Endothelial cell of umbilical vein (primary cell): ENCODE data around the gene PPP2CA. TPM values are rescaled to one million over a fixed set of nuclear protein-coding genes. Genes with fewer than 3 reads are reported as not detected.

Experiments used
- BruUV-seq: library from RNA; stranded (reverse); fragments of 400-500 nt; replicated peaks from 2 replicates; lab custom pipeline; 2021; lab: Mats Ljungman, UMichigan
- CTCF ChIA-PET: fragments of 300-600, 350-600 bp; sonication (Branson Sonifier 250); formaldehyde crosslinking; loops from one replicate; lab custom pipeline; 2021; ENCODE audit warnings: antibody characterized with exemption, inconsistent platforms; lab: Charles Lee
- POLR2A ChIA-PET: fragments of 300-600, 350-600 bp; sonication (Branson Sonifier 250); formaldehyde crosslinking; loops from one replicate; lab custom pipeline; 2021; ENCODE audit warnings: antibody characterized with exemption, inconsistent platforms; lab: Charles Lee
- DNase-seq: peaks from one replicate; pipeline ENCODE4 v3.0.0-alpha.2; 2011; ENCODE audit warnings: low read depth, low spot score
- FAIRE-seq: peaks from 2 replicates; lab custom pipeline; 2011; peaks lifted over from hg19 to GRCh38; lab: Jason Lieb, UNC
- H2AFZ ChIP-seq: 2 replicates; pipeline ENCODE4 v1.6.0; 2012; ENCODE audit warnings: low read depth, low read length, control low read depth, inconsistent platforms
- H3K27ac ChIP-seq: 2 replicates; pipeline ENCODE4 v1.5.1; 2011; ENCODE audit warnings: low read depth, mild to moderate bottlenecking, control low read depth, low read length, moderate library complexity; ENCODE audit not compliant: insufficient read depth
- H3K27me3 ChIP-seq, 2 experiments: 2 replicates each; pipeline versions ENCODE4 v1.6.0 to v1.6.1; 2011; ENCODE audit warnings: low read length in 2 of 2, mixed read lengths in 1 of 2; ENCODE audit not compliant: control insufficient read depth in 2 of 2, insufficient read depth in 2 of 2
- H3K36me3 ChIP-seq, 2 experiments: 2 replicates in 1 of 2; 3 replicates in 1 of 2; pipeline ENCODE4 v1.5.1; 2011; ENCODE audit warnings: low read length in 2 of 2, mild to moderate bottlenecking in 1 of 2, moderate library complexity in 1 of 2; ENCODE audit not compliant: control insufficient read depth in 2 of 2, insufficient read depth in 2 of 2; ENCODE audit errors: extremely low read depth in 1 of 2
- H3K4me1 ChIP-seq: 3 replicates; pipeline ENCODE4 v1.5.1; 2011; ENCODE audit warnings: mild to moderate bottlenecking, low read length; ENCODE audit not compliant: control insufficient read depth, insufficient read depth; ENCODE audit errors: extremely low read depth
- H3K4me2 ChIP-seq: 2 replicates; pipeline ENCODE4 v1.6.1; 2011; ENCODE audit warnings: low read length, control low read depth, mixed read lengths; ENCODE audit not compliant: insufficient read depth
- H3K4me3 ChIP-seq, 3 experiments: fragments of 200-600 bp in 1 of 3; sonication (generic), shearing (Covaris generic) in 1 of 3; replicated peaks in 1 of 3; 2 replicates each; pipeline ENCODE4 v1.5.1; 2011 to 2016; ENCODE audit warnings: control low read depth in 3 of 3, low read length in 3 of 3, mild to moderate bottlenecking in 2 of 3, inconsistent platforms in 1 of 3, low read depth in 1 of 3, moderate library complexity in 1 of 3; ENCODE audit not compliant: insufficient read depth in 1 of 3
- H3K79me2 ChIP-seq: 2 replicates; pipeline ENCODE4 v1.6.0; 2012; ENCODE audit warnings: low read length, inconsistent platforms; ENCODE audit not compliant: control insufficient read depth, insufficient read depth
- H3K9ac ChIP-seq: replicated peaks from 2 replicates; pipeline ENCODE3; 2011; ENCODE audit warnings: low read length, control low read depth; ENCODE audit not compliant: insufficient read depth; ENCODE audit errors: extremely low read depth
- H3K9me1 ChIP-seq: replicated peaks from 3 replicates; pipeline ENCODE4 v1.6.0; 2011; ENCODE audit warnings: mild to moderate bottlenecking, low read length; ENCODE audit not compliant: control insufficient read depth, insufficient read depth; ENCODE audit errors: extremely low read depth
- H3K9me3 ChIP-seq: replicated peaks from 2 replicates; pipeline ENCODE4 v1.5.1; 2012; ENCODE audit warnings: low read length, inconsistent platforms; ENCODE audit not compliant: control insufficient read depth, insufficient read depth
- H4K20me1 ChIP-seq: replicated peaks from 2 replicates; pipeline ENCODE3; 2011; ENCODE audit warnings: mild to moderate bottlenecking, low read length; ENCODE audit not compliant: control insufficient read depth, insufficient read depth; ENCODE audit errors: extremely low read depth
- EZH2 ChIP-seq: IDR thresholded peaks from 2 replicates; pipeline ENCODE4 v1.6.1; 2012; ENCODE audit warnings: borderline replicate concordance, low read depth, mild to moderate bottlenecking, moderate library complexity, low read length, inconsistent platforms; ENCODE audit not compliant: severe bottlenecking
- FOS ChIP-seq: IDR thresholded peaks from 2 replicates; pipeline ENCODE4 v1.6.1; 2011; ENCODE audit warnings: mild to moderate bottlenecking, low read length, moderate library complexity, borderline replicate concordance; ENCODE audit not compliant: insufficient read depth
- GATA2 ChIP-seq: IDR thresholded peaks from 2 replicates; pipeline ENCODE4 v1.7.0; 2011; ENCODE audit warnings: low read depth, mild to moderate bottlenecking, moderate library complexity, mixed read lengths, low read length; ENCODE audit not compliant: insufficient read length, insufficient read depth
- JUN ChIP-seq: IDR thresholded peaks from 2 replicates; pipeline ENCODE4 v1.6.1; 2011; ENCODE audit warnings: borderline replicate concordance, low read depth; ENCODE audit not compliant: insufficient read length, insufficient read depth
- MYC ChIP-seq: IDR thresholded peaks from one replicate; pipeline ENCODE4 v1.6.1; 2011; ENCODE audit warnings: mild to moderate bottlenecking, low read depth, low read length
- POLR2A ChIP-seq: IDR thresholded peaks from 2 replicates; pipeline ENCODE4 v1.6.1; 2012; ENCODE audit warnings: low read depth, mild to moderate bottlenecking, control low read depth, low read length
- POLR2AphosphoS5 ChIP-seq: IDR thresholded peaks from 2 replicates; pipeline ENCODE4 v1.6.1; 2012; ENCODE audit warnings: low read depth, mild to moderate bottlenecking, control low read depth, low read length, moderate library complexity; ENCODE audit not compliant: insufficient read depth
- dilution Hi-C: fragments of 300-500 bp; cut with MboI; formaldehyde crosslinking; loops from one replicate; pipeline ENCODE4 v1.15.0; 2019; ENCODE audit warnings: low sequenced_read_pairs; ENCODE audit not compliant: extremely low pct_ligation_motif_present
- intact Hi-C: fragments of 100-400 bp; cut with micrococcal nuclease; formaldehyde crosslinking; loops from one replicate; pipeline ENCODE4 v1.10.0; 2022
- polyA plus RNA-seq, 4 experiments: library from polyadenylated mRNA; depleted of rRNA in 3 of 4; stranded (reverse) in 3 of 4; unstranded in 1 of 4; fragments of >200 nt; gene quantifications; 2 replicates each; pipeline versions ENCODE4 v1.2.1 to v1.2.3, GENCODE V29; 2011 to 2012; ENCODE audit warnings: missing spikeins in 1 of 4
- total RNA-seq: library from RNA; stranded (reverse); gene quantifications from 2 replicates; pipeline ENCODE4 v1.2.3, GENCODE V29; 2021
- TF ChIP-seq, protein P1 (sequence below), 2 donors: IDR thresholded peaks; 1 replicate in 1 of 2; 2 replicates in 1 of 2; pipeline ENCODE4 v1.5.1; 2011; ENCODE audit warnings: low read length in 2 of 2, mild to moderate bottlenecking in 2 of 2, moderate library complexity in 2 of 2, control low read depth in 1 of 2, inconsistent platforms in 1 of 2, low read depth in 1 of 2; ENCODE audit not compliant: insufficient read depth in 1 of 2; ENCODE audit errors: extremely low read depth in 1 of 2
- TF ChIP-seq, protein P2 (sequence below): IDR thresholded peaks from 2 replicates; pipeline ENCODE4 v1.6.1; 2011; ENCODE audit not compliant: insufficient read depth, insufficient read length

The PPP2CA gene
- total and polyA plus RNA-seq, 2 donors (not counting 3 experiments of a cell fraction or from before 2014, with no cell fraction given), result 107 to 183 TPM

DNA sequence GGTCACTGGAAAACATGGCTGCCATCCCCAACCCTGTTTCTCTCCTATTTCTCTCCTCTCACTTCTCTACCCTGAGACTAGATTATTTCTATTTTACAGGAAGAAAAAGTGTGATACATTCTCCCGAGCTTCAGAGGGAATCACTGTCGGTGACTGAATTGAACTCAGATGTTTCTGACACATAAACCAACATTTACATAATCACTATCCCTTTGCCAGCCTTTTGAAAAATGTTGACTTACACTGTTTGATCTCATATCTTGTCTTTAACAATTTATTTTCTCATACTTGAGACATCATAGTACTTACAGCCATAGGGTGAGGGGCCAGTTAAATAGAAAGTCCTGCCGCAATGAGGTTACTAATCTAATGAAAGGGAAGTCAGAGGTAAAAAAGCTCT lies 25.1 kb upstream of the PPP2CA start:
- CTCF ChIA-PET, result no interaction called here
- no peak for FAIRE-seq
- no peak overlapping the region for H3K4me2 ChIP-seq
- dilution Hi-C loops, result no loop called here
- no peak overlapping the region for H3K27ac ChIP-seq
- no peaks in the 10 kb centered on the region for H3K9me3 ChIP-seq
- no peaks in the 10 kb centered on the region for H3K79me2 ChIP-seq
- H3K27me3 ChIP-seq, result peaks cover 2% of the 10 kb centered on the region in 2 experiments
- intact Hi-C loops, result no loop called here
- no peak overlapping the region for H2AFZ ChIP-seq
- peaks cover 18% of the 10 kb centered on the region for H3K4me1 ChIP-seq
- POLR2A ChIA-PET, result no interaction called here
- H4K20me1 ChIP-seq, result no peaks in the 10 kb centered on the region
- no peak for DNase-seq
- H3K9me1 ChIP-seq, result no peaks in the 10 kb centered on the region
- TF ChIP-seq FOS (no peak), MYC (no peak), POLR2AphosphoS5 (no peak), POLR2A (no peak), GATA2 (no peak), EZH2 (no peak), JUN (no peak)
- TF ChIP-seq, protein P1, sequence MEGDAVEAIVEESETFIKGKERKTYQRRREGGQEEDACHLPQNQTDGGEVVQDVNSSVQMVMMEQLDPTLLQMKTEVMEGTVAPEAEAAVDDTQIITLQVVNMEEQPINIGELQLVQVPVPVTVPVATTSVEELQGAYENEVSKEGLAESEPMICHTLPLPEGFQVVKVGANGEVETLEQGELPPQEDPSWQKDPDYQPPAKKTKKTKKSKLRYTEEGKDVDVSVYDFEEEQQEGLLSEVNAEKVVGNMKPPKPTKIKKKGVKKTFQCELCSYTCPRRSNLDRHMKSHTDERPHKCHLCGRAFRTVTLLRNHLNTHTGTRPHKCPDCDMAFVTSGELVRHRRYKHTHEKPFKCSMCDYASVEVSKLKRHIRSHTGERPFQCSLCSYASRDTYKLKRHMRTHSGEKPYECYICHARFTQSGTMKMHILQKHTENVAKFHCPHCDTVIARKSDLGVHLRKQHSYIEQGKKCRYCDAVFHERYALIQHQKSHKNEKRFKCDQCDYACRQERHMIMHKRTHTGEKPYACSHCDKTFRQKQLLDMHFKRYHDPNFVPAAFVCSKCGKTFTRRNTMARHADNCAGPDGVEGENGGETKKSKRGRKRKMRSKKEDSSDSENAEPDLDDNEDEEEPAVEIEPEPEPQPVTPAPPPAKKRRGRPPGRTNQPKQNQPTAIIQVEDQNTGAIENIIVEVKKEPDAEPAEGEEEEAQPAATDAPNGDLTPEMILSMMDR (IDR thresholded peaks at IDR 0.05; ENCODE audit: extremely low read depth in 1 of 2, insufficient read depth in 1 of 2, low read depth in 1 of 2, low read length in 2 of 2), result no peak
- TF ChIP-seq, protein P2, sequence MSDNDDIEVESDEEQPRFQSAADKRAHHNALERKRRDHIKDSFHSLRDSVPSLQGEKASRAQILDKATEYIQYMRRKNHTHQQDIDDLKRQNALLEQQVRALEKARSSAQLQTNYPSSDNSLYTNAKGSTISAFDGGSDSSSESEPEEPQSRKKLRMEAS, result no peak
- H3K9ac ChIP-seq, result no peak overlapping the region
- no TSS peak for BruUV-seq
- no peaks in the 10 kb centered on the region for H3K36me3 ChIP-seq
- no peak overlapping the region for H3K4me3 ChIP-seq
